Fibroblast of the aortic adventitia (primary cell): ENCODE results near the gene SLC66A1. TPM values are rescaled to one million over a fixed set of nuclear protein-coding genes. Genes with fewer than 3 reads are reported as not detected.

Experiments
- DNase-seq: peaks from one replicate; pipeline ENCODE4 v3.0.0-alpha.2; 2010; ENCODE audit warnings: low read depth
- H3K4me3 ChIP-seq: 2 replicates; pipeline ENCODE4 v1.5.1; 2011; ENCODE audit warnings: low read depth, mild to moderate bottlenecking, control low read depth, low read length, moderate library complexity
- CTCF ChIP-seq: IDR thresholded peaks from 2 replicates; pipeline ENCODE4 v1.5.1; 2011; ENCODE audit warnings: mild to moderate bottlenecking, low read length, control low read depth, inconsistent platforms; ENCODE audit not compliant: insufficient read depth
- total RNA-seq: library from RNA; depleted of rRNA; stranded (reverse); fragments of >200 nt; gene quantifications from 2 replicates; pipeline ENCODE4 v1.2.3, GENCODE V29; 2012; ENCODE audit warnings: low replicate concordance

Gene SLC66A1
- total RNA-seq, 1 donor, result 16.9 TPM

GRCh38 chr1:19323987-19324664, 12.0 kb downstream of the SLC66A1 start:
- H3K4me3 ChIP-seq, result no peak overlapping the region
- TF ChIP-seq CTCF, result no peak
- DNase-seq, result no peak

- H3K4me3 ChIP-seq, result no peak overlapping the region
- TF ChIP-seq CTCF, result no peak
- no peak for DNase-seq
These were observed 12.5 kb downstream of the SLC66A1 start for GRCh38 chr1:19324665-19324990.

- H3K4me3 ChIP-seq, result no peak overlapping the region
- DNase-seq, result no peak
- TF ChIP-seq CTCF, result no peak
These were observed 13.3 kb downstream of the SLC66A1 start for GRCh38 chr1:19325368-19325957.

GRCh38 chr1:19325958-19326747, 14.0 kb downstream of the SLC66A1 start:
- H3K4me3 ChIP-seq, result no peak overlapping the region
- no peak for DNase-seq
- TF ChIP-seq CTCF, result no peak

GRCh38 chr1:19326748-19327065, 14.6 kb downstream of the SLC66A1 start:
- no peak for DNase-seq
- TF ChIP-seq CTCF, result no peak
- no peak overlapping the region for H3K4me3 ChIP-seq

- H3K4me3 ChIP-seq, result no peak overlapping the region
- no peak for TF ChIP-seq CTCF
- no peak for DNase-seq
These were observed 15.2 kb downstream of the SLC66A1 start for GRCh38 chr1:19327301-19327700.
